ENCODE measurements around the gene GPM6B. TPM values are rescaled to one million over a fixed set of nuclear protein-coding genes. Genes with fewer than 3 reads are reported as not detected.

Gene GPM6B
- total and polyA plus RNA-seq, 2 of the 4 experiments (the other 2 are of a cell fraction), result 4.2 to 5.9 TPM

DNA sequence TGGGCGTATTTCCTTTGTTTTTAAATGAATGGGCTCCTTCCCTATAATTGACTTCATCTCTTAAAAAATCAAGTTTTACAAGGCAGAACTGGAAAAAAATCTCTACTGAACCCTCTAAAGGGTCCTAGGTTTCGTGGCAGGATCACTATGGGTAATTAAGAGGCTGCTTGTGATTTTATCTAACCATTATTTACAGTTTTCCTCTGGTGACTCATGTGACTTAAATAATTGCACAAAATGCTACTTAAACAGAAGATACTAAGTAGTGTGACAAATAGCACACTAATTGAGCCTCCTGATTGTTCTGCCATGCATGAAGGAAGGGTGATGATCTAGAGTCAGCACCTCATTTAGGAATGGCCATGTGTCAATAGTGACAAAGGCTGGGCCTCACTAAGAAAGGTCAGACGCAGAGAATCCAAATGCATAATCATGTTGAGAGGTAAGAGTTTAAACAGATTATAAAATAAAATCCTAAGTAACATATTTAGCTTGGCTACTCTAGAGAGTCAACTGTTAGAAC is 46.8 kb downstream of the GPM6B start:
- Histone ChIP-seq H2BK120ac (ENCODE audit: low read depth, low read length) (no peak overlapping the region), H2AK5ac (ENCODE audit: low read depth, low read length) (no peak overlapping the region), H3K4me3 (ENCODE audit: insufficient read depth, low read depth, low read length) (no peak overlapping the region), H3K14ac (replicated peaks; ENCODE audit: low read depth, low read length) (no peak overlapping the region), H2AFZ (replicated peaks; ENCODE audit: low read length, poor library complexity) (no peak overlapping the region), H4K91ac (ENCODE audit: insufficient read depth, low read depth, low read length) (no peak overlapping the region), H3K18ac (ENCODE audit: low read depth, low read length) (no peak overlapping the region), H4K20me1 (ENCODE audit: insufficient read depth, low read length) (no peaks in the 10 kb centered on the region), H2BK5ac (ENCODE audit: low read depth, low read length, poor library complexity, severe bottlenecking) (no peak overlapping the region), H3K4me2 (ENCODE audit: low read depth, low read length) (no peak overlapping the region), H3K9me3 (ENCODE audit: control insufficient read depth, insufficient read depth, low read length) (no peaks in the 10 kb centered on the region), H3K56ac (ENCODE audit: extremely low read depth, insufficient read depth, low read length) (no peak overlapping the region), H4K5ac (ENCODE audit: low read depth, low read length) (no peak overlapping the region), H3K27me3 (ENCODE audit: control insufficient read depth, insufficient read depth, low read length) (no peaks in the 10 kb centered on the region), H2AK9ac (replicated peaks; ENCODE audit: low read depth, low read length, poor library complexity) (no peak overlapping the region), H4K8ac (ENCODE audit: low read depth in 2 of 2, low read length in 2 of 2) (no peak overlapping the region), H3K36me3 (ENCODE audit: control insufficient read depth, insufficient read depth, low read length) (peaks cover 16% of the 10 kb centered on the region), H2BK15ac (ENCODE audit: low read depth, low read length) (no peak overlapping the region), H3K4me1 (ENCODE audit: control insufficient read depth, insufficient read depth, low read length) (no peaks in the 10 kb centered on the region), H3K4ac (ENCODE audit: low read depth, low read length) (no peak overlapping the region), H3K9ac (ENCODE audit: low read depth, low read length) (no peak overlapping the region), H3K9me1 (ENCODE audit: insufficient read depth, low read length) (no peaks in the 10 kb centered on the region), H3K23ac (ENCODE audit: low read depth, low read length) (no peak overlapping the region), H2BK20ac (ENCODE audit: low read depth, low read length) (no peak overlapping the region), H3K79me1 (ENCODE audit: low read depth in 1 of 2, low read length in 2 of 2) (no peaks in the 10 kb centered on the region), H3K27ac (ENCODE audit: insufficient read depth, low read length) (no peak overlapping the region)
- no peak for TF ChIP-seq ELK1 (IDR thresholded peaks at IDR 0.05; ENCODE audit: borderline replicate concordance, low read depth, low read length)
- no peak for TF ChIP-seq FOS (IDR thresholded peaks at IDR 0.05; ENCODE audit: low read depth, low read length)
- TF ChIP-seq POLR2A (IDR thresholded peaks at IDR 0.05; ENCODE audit: low read depth, low read length), result no peak
- TF ChIP-seq NFE2L2 (IDR thresholded peaks at IDR 0.05; ENCODE audit: low read depth, low read length), result no peak
- no peak for TF ChIP-seq MAFK (IDR thresholded peaks at IDR 0.05; ENCODE audit: low read depth, low read length)
- TF ChIP-seq CHD1 (IDR thresholded peaks at IDR 0.05; ENCODE audit: low read depth, low read length), result no peak
- TF ChIP-seq RCOR1 (IDR thresholded peaks at IDR 0.05; ENCODE audit: insufficient replicate concordance, low read length), result no peak
- TF ChIP-seq CEBPB (IDR thresholded peaks at IDR 0.05; ENCODE audit: low read depth, low read length), result no peak
- ChIA-PET POLR2A (ENCODE audit: unreplicated experiment) (no interaction called here), CTCF (no interaction called here)
- in situ Hi-C loops (cut with MboI; ENCODE audit: low sequenced_read_pairs) (no loop called here), intact Hi-C loops (cut with micrococcal nuclease) (no loop called here), dilution Hi-C loops (cut with HindIII; ENCODE audit: low sequenced_read_pairs, unreplicated experiment) (no loop called here)
- DNase-seq (no peak), ATAC-seq (ENCODE audit: low read depth) (no peak)
- WGBS, 2 experiments (ENCODE audit: extremely low coverage in 2 of 2, insufficient read length in 1 of 2), result no CpG with 5 or more reads among the region's 3 CpGs
- BruUV-seq (replicated peaks), result no TSS peak

Measured in IMR-90 (cell line).